ENCODE results near the gene PARD6B.
"Not testable (repeated sequence)": the region's sequence is repeated elsewhere in the genome, so short reads cannot be mapped to it uniquely, and the experiment has no call there.

The PARD6B gene

GRCh38 chr20:50743087-50743486 lies 11.7 kb downstream of the PARD6B start:
- DNase-seq = no peak

DNA sequence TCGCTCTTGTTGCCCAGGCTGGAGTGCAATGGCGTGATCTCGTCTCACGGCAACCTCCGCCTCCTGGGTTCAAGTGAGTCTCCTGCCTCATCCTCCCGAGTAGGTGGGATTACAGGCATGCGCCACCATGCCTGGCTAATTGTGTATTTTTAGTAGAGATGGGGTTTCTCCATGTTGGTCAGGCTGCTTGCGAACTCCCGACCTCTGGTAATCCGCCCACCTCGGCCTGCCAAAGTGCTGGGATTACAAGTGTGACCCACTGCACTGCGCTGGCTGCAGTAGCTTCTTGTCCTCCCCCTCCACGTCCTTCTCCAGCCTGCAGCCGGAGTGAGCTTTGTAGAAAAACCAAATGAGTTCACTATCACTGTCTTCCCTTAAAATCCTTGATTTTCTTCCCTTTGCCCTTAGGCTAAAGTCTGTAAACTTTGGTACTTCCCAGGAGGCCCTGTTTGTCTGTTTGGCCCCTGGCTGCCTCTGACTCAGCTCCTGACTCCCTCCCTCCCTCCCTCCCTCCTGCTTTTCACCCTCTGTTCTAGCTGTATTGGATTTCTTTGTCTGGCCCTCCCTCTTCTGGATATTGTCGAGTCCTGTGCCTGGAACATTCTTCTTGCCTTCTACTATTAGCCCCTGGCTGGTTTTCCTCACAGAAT lies 12.9 kb downstream of the PARD6B start:
- peak in 12 of 56 donors; percentile 5 to 39 (median 22) for DNase-seq

- no peak for DNase-seq
Measured at GRCh38 chr20:50745634-50746137, 14.3 kb downstream of the PARD6B start.

DNA sequence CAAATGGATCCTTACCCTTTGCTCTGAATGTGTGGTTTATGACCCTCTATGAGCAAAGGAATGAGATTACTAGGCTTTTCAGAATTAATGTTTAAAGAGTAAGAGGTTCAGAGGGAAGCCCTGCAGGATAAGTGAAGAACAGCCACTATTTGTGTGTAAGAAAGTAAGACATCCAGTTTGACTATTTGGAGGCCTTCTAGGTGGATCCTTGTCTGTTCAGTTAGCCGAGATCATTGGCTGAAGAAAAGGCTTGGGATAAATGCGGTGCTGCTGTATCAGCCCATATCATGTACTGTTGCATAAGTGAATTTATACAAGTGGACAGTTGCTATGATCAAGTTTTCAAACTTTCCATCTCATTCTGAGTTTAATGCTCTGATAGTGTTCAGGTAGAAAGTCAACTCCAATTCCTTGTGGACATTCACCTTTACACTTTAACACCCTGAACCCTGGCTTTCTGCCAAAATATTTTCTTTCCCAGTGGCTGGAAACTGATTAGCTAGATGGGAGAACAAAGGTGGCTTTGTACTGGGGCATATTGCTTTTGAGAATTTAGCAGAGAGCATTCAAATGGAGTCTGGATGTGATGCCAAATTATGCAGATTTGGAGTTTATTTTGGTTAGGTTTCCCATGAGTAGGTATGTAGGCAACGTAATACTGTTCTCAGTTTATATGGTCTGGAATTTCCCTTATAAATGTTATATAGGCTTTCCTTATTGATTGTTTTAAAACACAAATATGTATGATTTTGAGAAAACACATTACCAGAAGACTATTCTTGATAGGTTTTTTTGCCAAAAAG lies 15.0 kb downstream of the PARD6B start:
- no peak for DNase-seq

DNA sequence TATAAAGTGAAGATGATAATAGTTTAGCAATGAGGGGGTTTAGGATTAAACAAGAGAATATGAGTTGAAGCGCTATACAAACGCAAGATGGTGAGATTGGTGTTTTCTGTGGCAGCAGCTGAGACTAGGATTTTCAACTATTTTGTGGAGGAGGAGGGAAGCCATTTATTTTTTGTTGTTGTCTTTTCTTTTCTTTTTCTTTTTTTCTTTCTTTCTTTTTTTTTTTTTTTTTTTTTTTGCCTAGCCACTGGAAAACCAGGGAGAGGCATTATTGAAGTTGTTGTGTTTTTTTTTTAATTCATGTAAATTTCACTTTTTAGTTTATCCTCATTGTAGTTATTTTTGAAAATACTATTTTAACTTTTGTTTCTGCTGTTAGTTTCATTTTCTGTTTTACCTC lies 15.9 kb downstream of the PARD6B start:
- no peak for DNase-seq

GRCh38 chr20:50750145-50750671 lies 18.8 kb downstream of the PARD6B start:
- DNase-seq = no peak

DNA sequence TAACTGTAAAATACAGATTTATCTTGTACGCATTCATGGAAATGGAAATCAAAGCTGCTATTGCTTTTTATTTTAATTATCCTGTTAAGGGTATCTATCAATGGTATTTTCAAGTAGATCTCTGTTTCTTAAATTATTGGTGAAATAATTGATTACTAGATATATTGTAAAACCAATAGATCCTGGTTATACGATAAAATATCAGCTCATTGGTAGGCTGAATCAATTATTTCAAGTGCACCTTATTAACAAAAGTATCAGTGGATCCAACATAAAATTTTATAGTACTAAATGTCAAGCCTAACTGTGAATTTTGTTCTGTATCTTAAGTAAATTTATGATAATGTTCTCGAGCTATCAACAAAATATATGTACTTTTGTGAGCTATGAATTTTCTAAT lies 21.8 kb downstream of the PARD6B start:
- DNase-seq = no peak

GRCh38 chr20:50754420-50754819 lies 23.0 kb downstream of the PARD6B start:
- no peak for DNase-seq

DNA sequence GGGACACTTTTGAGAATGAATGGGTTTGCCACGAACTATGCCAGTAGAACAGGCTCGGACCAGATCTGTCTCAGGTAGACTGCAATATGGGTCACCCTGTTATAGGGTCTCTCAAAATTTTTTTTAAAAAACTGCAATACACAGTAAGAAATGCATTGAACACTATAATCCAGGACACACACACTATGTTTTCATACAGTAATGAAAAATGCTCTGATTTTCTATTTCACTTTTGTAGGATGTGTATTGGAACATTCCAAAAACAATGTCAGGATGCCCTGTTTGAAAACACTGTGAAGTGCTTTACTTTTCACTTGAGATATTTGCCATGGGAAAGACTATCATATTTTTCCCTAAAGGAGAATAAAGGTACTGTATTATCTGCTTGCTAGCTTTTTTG lies 25.1 kb downstream of the PARD6B start:
- no peak for DNase-seq

DNA sequence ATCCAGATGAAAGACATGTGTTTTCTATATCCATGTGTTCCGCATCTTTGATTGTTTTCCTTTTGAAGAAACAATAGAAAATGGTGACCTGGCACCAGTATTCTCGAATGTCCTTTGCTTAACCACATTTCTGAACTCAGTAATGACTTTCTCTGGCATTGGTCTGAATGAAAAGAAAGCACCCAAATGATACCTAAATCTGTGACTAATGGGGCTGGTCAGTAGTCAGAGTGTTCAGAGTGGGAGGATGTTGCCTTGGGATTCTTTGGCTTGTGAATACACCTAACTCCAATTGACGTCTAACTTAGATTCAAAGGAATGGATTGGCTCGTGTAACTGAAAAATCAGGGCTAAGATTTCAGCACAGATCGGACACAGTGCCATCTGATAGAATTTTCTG lies 27.1 kb downstream of the PARD6B start:
- no peak for DNase-seq

DNA sequence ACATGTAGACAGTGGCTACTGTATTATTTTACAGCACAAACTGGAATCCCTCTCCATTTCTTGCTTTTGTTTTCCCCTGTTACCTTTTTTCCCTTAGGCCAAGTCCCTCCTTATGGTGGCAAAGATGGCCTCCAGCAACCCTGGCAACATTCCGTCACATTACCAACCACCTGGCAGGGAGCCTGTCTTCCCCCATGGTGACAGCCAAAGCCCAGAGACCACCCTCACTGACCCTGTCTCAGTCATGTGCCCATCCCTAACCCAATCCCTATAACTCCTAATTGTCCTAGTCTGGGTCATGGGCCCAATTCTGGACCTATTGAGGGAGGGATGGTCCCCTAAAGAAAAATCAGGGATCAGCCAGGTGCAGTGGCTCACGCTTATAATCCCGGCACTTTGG lies 27.6 kb downstream of the PARD6B start:
- DNase-seq = no peak

- no peak for DNase-seq
Measured at GRCh38 chr20:50759678-50760077, 28.3 kb downstream of the PARD6B start.

DNA sequence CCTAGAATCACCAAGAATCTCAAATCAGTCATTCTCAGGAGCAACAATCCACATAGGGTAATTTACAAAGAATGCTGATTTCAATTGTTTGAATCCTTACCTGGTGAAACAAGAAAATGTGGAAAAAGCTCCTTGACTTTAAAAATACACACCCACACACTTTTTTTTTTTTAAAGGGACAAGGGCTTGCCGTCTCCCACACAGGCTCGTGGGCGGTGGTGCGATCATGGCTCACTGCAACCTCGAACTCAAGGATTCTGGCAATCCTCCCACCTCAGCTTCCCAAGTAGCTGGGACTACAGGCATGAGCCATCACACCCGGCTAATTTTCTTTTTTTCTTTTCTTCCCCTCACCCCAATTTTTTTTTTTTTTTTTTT lies 30.7 kb downstream of the PARD6B start:
- peak in 13 of 56 donors; percentile 4 to 52 (median 20) for DNase-seq

GRCh38 chr20:50762435-50763220 lies 31.2 kb downstream of the PARD6B start:
- peak in 52 of 56 donors; percentile 7 to 85 (median 55) for DNase-seq

- DNase-seq = not testable (repeated sequence)
Measured at GRCh38 chr20:50763550-50764458, 32.4 kb downstream of the PARD6B start.

DNA sequence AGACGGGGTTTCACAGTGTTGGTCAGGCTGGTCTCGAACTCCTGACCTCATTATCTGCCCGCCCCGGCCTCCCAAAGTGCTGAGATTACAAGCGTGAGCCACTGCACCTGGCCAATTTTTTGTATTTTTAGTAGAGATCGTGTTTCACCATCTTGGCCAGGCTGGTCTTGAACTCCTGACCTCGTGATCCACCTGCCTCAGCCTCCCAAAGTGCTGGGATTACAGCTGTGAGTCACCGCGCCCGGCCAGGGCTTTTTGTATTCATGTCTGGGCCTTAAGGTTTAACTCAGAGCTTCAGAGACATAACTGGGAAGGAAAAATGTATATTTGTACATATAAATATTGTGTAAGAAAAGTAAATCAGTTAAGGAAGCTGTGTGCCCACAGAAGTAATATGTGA lies 33.9 kb downstream of the PARD6B start:
- DNase-seq = not testable (repeated sequence)

GRCh38 chr20:50765674-50766073 lies 34.3 kb downstream of the PARD6B start:
- DNase-seq = no peak

DNA sequence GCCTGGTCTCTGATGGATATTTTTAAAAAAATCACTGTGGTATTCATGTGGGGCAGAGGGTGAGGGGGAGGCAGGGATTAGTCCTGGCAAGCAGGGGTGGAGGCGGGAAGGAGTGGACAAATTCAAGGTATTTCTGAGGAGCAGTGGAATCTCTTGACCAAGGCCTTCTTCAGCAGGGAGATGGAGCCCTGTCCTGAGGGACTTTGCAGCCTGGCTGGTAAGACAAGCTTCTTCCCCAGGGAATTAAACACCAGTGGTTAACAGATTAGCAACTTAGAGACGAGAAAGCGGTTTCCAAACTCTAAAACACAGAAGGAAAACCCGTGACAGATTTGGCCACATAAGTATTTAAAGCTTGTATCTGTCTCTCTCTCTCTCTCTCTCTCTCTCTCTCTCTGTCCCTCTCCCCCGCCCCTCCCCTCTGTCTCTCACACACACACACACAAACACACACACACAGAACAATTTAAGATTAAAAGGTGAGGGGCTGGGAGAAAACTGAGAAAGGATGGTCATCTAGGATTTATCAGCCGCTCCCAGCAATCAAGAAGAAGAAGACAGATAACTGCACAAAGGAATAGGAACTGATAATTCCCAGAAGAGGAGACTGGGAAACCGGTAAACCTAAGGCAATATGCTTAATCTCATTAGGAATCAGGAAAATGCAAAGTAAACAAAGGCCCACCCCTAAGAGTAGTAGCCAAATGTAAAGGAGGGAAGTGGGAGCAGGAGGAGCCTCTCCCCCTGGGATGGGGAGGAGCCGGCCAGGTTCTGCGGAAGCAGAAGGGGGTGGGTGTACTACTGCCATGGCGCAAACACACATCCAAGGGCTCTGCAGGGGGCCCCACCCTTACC lies 35.8 kb downstream of the PARD6B start:
- not testable (repeated sequence) for DNase-seq

- DNase-seq = not testable (repeated sequence)
Measured at GRCh38 chr20:50768991-50769390, 37.6 kb downstream of the PARD6B start.
